Measurements from ENCODE around the gene KLHDC9.

KLHDC9 gene

DNA sequence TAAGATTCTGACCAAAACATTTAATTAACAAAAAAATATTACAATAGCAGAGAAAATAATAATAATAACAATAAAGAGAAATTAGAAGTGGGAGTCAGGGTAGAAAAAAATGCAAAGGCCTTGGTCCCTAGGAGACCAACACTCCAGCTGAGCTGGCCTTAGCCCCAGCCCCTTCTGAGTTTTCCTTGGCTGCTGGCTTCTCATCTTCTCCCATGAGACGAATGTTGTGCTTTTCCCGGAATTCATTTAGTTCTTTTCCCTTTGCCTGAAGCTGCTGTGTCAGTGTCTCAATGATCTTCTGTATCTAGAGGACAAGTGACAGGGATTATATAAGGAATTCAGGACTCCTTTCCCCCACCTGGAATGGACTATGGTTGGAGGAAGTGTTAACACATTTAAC is 2.4 kb downstream of the KLHDC9 start:
- Histone ChIP-seq H2AFZ (ENCODE audit: low read depth, low read length) (no peak overlapping the region), H3K4me2 (ENCODE audit: insufficient read depth, low read length) (no peak overlapping the region)
- ATAC-seq (ENCODE audit: insufficient read depth, low read depth) = no peak

GRCh38 chr1:161106431-161106830 is 8.3 kb downstream of the KLHDC9 start:
- ATAC-seq (ENCODE audit: insufficient read depth, low read depth) = no peak
- H3K4me3 ChIP-seq (ENCODE audit: low read depth in 1 of 2, low read length in 2 of 2) = no peak overlapping the region
- TF ChIP-seq, protein P1, sequence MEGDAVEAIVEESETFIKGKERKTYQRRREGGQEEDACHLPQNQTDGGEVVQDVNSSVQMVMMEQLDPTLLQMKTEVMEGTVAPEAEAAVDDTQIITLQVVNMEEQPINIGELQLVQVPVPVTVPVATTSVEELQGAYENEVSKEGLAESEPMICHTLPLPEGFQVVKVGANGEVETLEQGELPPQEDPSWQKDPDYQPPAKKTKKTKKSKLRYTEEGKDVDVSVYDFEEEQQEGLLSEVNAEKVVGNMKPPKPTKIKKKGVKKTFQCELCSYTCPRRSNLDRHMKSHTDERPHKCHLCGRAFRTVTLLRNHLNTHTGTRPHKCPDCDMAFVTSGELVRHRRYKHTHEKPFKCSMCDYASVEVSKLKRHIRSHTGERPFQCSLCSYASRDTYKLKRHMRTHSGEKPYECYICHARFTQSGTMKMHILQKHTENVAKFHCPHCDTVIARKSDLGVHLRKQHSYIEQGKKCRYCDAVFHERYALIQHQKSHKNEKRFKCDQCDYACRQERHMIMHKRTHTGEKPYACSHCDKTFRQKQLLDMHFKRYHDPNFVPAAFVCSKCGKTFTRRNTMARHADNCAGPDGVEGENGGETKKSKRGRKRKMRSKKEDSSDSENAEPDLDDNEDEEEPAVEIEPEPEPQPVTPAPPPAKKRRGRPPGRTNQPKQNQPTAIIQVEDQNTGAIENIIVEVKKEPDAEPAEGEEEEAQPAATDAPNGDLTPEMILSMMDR (IDR thresholded peaks at IDR 0.05; ENCODE audit: borderline replicate concordance, extremely low read depth, low read length, poor library complexity, severe bottlenecking) = no peak
- TF ChIP-seq EZH2 (IDR thresholded peaks at IDR 0.05; ENCODE audit: borderline replicate concordance, low read depth, low read length, severe bottlenecking) = no peak
- peaks cover 36% of the 10 kb centered on the region for H4K20me1 ChIP-seq (ENCODE audit: insufficient read depth, low read length)
- H3K4me2 ChIP-seq (ENCODE audit: insufficient read depth, low read length) = no peak overlapping the region
- H2AFZ ChIP-seq (ENCODE audit: low read depth, low read length) = no peak overlapping the region
- peaks cover 84% of the 10 kb centered on the region for H3K79me2 ChIP-seq (ENCODE audit: insufficient read depth, low read length)
- no peak overlapping the region for H3K9ac ChIP-seq (ENCODE audit: low read depth, low read length)
- H3K27me3 ChIP-seq (ENCODE audit: insufficient read depth, low read length, poor library complexity) = no peaks in the 10 kb centered on the region
- no peaks in the 10 kb centered on the region for H3K9me3 ChIP-seq (ENCODE audit: insufficient read depth, low read length, severe bottlenecking)
- peaks cover 46% of the 10 kb centered on the region for H3K36me3 ChIP-seq (ENCODE audit: insufficient read depth, low read length)
- DNase-seq = no peak
- no peak overlapping the region for H3K27ac ChIP-seq (ENCODE audit: low read length)
- H3K4me1 ChIP-seq (ENCODE audit: insufficient read depth, low read length) = no peaks in the 10 kb centered on the region

More for the DNA sequence above, 2.4 kb downstream of the KLHDC9 start:
- H3K9ac ChIP-seq (ENCODE audit: low read depth, low read length) = no peak overlapping the region
- H4K20me1 ChIP-seq (ENCODE audit: insufficient read depth, low read length) = peaks cover 14% of the 10 kb centered on the region
- H3K27ac ChIP-seq (ENCODE audit: low read length) = no peak overlapping the region
- H3K4me1 ChIP-seq (ENCODE audit: insufficient read depth, low read length) = peaks cover 24% of the 10 kb centered on the region
- H3K4me3 ChIP-seq (ENCODE audit: low read depth in 1 of 2, low read length in 2 of 2) = no peak overlapping the region
- DNase-seq = no peak
- peaks cover 30% of the 10 kb centered on the region for H3K79me2 ChIP-seq (ENCODE audit: insufficient read depth, low read length)
- H3K9me3 ChIP-seq (ENCODE audit: insufficient read depth, low read length, severe bottlenecking) = no peaks in the 10 kb centered on the region
- H3K36me3 ChIP-seq (ENCODE audit: insufficient read depth, low read length) = peaks cover 36% of the 10 kb centered on the region
- H3K27me3 ChIP-seq (ENCODE audit: insufficient read depth, low read length, poor library complexity) = no peaks in the 10 kb centered on the region
- TF ChIP-seq EZH2 (IDR thresholded peaks at IDR 0.05; ENCODE audit: borderline replicate concordance, low read depth, low read length, severe bottlenecking) = no peak
- TF ChIP-seq, protein P1 (IDR thresholded peaks at IDR 0.05; ENCODE audit: borderline replicate concordance, extremely low read depth, low read length, poor library complexity, severe bottlenecking) = no peak

DNA sequence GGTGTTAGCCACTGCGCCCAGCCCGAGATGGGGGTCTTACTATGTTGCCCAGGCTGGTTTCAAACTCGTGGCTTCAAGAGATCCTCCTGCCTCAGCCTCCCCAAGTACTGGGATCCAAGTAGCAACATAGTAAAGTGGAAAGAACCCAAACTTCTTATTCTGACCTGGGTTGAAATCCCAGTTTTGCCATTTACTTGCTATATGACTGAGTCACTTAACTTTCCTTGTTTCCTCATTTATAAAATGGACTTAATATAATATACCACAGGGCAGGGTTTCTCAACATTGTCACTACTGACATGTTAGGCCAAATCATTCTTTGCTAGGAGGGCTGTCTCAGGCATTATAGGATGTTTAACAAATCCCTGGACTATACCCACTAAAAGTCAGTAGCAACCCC is 13.0 kb downstream of the KLHDC9 start:
- Histone ChIP-seq H3K4me2 (ENCODE audit: insufficient read depth, low read length) (no peak overlapping the region), H4K20me1 (ENCODE audit: insufficient read depth, low read length) (peaks cover 56% of the 10 kb centered on the region; the same call in 1 of the 2 replicates), H3K4me1 (ENCODE audit: insufficient read depth, low read length) (peaks cover 30% of the 10 kb centered on the region), H3K9me3 (ENCODE audit: insufficient read depth, low read length, severe bottlenecking) (no peaks in the 10 kb centered on the region), H3K27me3 (ENCODE audit: insufficient read depth, low read length, poor library complexity) (no peaks in the 10 kb centered on the region), H3K79me2 (ENCODE audit: insufficient read depth, low read length) (peaks cover 96% of the 10 kb centered on the region), H3K4me3 (ENCODE audit: low read depth in 1 of 2, low read length in 2 of 2) (no peak overlapping the region; a peak in 1 of 4 replicates), H2AFZ (ENCODE audit: low read depth, low read length) (no peak overlapping the region), H3K27ac (ENCODE audit: low read length) (no peak overlapping the region), H3K36me3 (ENCODE audit: insufficient read depth, low read length) (peaks cover 50% of the 10 kb centered on the region), H3K9ac (ENCODE audit: low read depth, low read length) (no peak overlapping the region)
- ATAC-seq (ENCODE audit: insufficient read depth, low read depth) (no peak), DNase-seq (no peak)
- TF ChIP-seq EZH2 (IDR thresholded peaks at IDR 0.05; ENCODE audit: borderline replicate concordance, low read depth, low read length, severe bottlenecking) = no peak
- TF ChIP-seq, protein P1 (IDR thresholded peaks at IDR 0.05; ENCODE audit: borderline replicate concordance, extremely low read depth, low read length, poor library complexity, severe bottlenecking) = no peak

DNA sequence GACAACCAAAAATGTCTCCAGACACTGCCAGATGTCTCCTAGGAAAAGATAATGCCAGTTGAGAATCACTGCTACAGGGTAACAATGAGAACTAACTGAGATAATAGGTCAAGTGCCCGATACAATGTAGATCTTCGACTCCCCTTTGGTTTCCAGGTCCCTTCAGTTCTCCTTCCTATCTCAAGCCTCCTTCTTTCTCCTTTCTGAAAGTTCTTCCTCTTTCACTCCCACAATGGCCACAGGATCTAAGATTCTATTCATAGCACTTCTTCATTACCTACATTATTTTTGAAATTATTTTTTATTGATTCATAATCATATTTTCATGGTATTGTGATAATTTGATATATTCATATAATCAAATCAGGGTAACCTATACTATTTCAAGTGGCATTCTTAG is 13.4 kb downstream of the KLHDC9 start:
- Histone ChIP-seq H3K79me2 (ENCODE audit: insufficient read depth, low read length) (peaks cover 96% of the 10 kb centered on the region), H2AFZ (ENCODE audit: low read depth, low read length) (no peak overlapping the region), H3K4me3 (ENCODE audit: low read depth in 1 of 2, low read length in 2 of 2) (no peak overlapping the region; a peak in 1 of 4 replicates), H3K4me1 (ENCODE audit: insufficient read depth, low read length) (peaks cover 34% of the 10 kb centered on the region), H3K27me3 (ENCODE audit: insufficient read depth, low read length, poor library complexity) (no peaks in the 10 kb centered on the region), H3K9ac (ENCODE audit: low read depth, low read length) (no peak overlapping the region), H4K20me1 (ENCODE audit: insufficient read depth, low read length) (peaks cover 56% of the 10 kb centered on the region; the same call in 1 of the 2 replicates), H3K9me3 (ENCODE audit: insufficient read depth, low read length, severe bottlenecking) (no peaks in the 10 kb centered on the region), H3K4me2 (ENCODE audit: insufficient read depth, low read length) (no peak overlapping the region), H3K36me3 (ENCODE audit: insufficient read depth, low read length) (peaks cover 47% of the 10 kb centered on the region), H3K27ac (ENCODE audit: low read length) (no peak overlapping the region)
- DNase-seq (no peak), ATAC-seq (ENCODE audit: insufficient read depth, low read depth) (no peak)
- TF ChIP-seq EZH2 (IDR thresholded peaks at IDR 0.05; ENCODE audit: borderline replicate concordance, low read depth, low read length, severe bottlenecking) = no peak
- TF ChIP-seq, protein P1 (IDR thresholded peaks at IDR 0.05; ENCODE audit: borderline replicate concordance, extremely low read depth, low read length, poor library complexity, severe bottlenecking) = no peak
